Activated effector memory CD4-positive, alpha-beta T cell treated with Interleukin-2 at 50 U/mL for 16 hours (primary cell): ENCODE data around the gene TMPRSS3.

Experiments
- DNase-seq: peaks from one replicate; pipeline ENCODE4 v3.0.0-alpha.2; 2020

Gene TMPRSS3

DNA sequence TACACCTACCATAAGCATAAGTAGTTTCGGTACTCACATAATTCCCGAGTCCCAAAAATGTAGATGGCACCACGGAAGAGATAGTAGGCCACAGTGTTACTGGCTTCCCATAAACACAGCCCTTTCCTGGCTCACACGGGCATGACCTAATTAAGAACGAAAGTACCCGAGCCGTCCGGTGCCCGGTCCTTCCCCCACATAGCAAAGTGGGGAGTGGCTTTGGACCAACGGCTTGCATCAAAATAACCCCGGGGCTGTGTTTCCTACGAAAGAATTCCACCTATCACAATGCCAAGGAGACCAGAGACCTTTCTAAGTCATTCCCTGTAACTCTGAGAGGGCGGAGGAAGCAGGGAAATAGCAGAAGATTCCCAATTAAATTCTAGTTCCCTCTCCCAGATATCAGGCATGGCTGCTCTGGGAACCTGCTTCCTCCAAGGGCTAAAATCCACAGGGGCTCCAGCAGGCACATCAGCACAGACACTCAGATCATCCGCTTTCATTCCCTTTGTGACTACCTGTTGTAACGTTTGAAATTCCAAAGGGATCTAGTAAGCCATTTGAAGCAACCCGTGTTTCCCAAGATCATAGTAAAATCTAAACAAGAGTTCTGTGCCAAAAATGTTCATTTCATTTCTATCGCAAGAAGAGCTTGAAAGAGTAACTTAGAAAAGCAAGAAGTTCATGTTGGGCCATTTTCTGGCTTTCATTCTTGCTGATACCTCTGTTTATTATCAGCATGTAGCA, at the start of gene TMPRSS3:
Gene TMPRSS3 (minus strand): TSS at position 148 of the 747 bp plus-strand sequence. CDS start 635 bp downstream, outside the sequence.
- no peak for DNase-seq

- DNase-seq = no peak
Measured at GRCh38 chr21:42445311-42445710, 49.5 kb upstream of the TMPRSS3 start.

DNA sequence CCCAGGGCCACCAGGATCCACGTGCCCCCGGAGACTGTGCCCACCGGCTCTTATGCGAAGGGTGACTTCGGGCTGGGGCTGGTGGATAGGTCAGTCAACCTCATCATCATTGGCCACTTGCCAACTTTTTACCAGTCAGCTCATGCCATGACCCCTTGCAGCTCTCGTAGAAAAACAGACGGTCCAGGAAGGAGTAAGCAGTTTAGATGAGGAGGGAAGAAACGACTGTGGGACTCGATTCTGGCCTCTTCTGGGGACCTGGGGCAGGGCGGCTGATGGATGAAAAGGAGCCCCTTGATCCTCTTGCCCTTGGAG, 48.9 kb upstream of the TMPRSS3 start:
- DNase-seq = no peak

GRCh38 chr21:42443876-42444744, 48.3 kb upstream of the TMPRSS3 start:
- no peak for DNase-seq

DNA sequence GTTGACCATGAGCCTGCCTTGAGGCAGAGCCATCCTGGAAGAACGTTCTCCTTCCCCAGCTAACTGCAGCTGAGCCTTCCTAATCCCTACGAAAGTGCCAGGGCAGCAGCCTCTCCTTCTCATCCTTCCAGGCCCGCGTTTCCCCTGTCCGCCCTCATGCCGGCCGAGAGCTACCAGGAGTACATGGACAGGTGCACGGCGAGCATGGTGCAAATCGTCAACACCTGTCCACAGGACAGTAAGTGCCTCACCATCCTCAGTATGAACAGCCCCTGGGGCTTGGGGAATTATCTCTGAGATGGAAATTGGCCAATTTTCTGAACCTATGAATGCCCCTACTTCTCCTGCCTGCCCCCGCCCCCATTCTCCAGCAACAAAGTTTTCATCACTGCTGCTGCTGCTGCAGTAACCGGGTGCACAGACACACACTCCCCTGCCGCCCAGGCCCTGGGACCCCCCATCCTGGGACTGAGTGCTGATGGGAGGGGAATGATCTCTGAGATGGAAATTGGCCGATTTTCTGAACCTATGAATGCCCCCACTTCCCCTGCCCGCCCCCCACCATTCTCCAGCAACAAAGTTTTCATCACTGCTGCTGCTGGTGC, 47.4 kb upstream of the TMPRSS3 start:
- DNase-seq = no peak

DNA sequence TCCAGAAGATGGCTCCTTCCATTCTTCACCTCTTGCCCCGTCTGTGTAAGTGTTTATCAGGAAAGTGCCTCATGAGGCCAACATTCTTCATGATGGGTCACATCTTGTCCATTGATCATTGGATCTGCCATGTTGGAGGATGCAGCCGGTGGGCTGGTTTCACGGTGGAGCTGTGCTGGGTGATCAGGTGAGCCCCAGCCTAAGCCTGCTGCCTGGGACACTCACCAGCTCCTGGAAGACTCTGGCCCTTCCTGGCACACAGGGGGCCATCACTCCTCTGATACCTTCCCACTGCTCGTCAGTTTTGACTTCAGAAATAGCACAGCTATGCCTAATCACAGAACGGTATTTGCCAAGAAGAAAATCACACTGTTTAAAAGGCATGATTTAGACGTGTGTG, 46.1 kb upstream of the TMPRSS3 start:
- DNase-seq = no peak

GRCh38 chr21:42440187-42440792, 44.4 kb upstream of the TMPRSS3 start:
- no peak for DNase-seq

DNA sequence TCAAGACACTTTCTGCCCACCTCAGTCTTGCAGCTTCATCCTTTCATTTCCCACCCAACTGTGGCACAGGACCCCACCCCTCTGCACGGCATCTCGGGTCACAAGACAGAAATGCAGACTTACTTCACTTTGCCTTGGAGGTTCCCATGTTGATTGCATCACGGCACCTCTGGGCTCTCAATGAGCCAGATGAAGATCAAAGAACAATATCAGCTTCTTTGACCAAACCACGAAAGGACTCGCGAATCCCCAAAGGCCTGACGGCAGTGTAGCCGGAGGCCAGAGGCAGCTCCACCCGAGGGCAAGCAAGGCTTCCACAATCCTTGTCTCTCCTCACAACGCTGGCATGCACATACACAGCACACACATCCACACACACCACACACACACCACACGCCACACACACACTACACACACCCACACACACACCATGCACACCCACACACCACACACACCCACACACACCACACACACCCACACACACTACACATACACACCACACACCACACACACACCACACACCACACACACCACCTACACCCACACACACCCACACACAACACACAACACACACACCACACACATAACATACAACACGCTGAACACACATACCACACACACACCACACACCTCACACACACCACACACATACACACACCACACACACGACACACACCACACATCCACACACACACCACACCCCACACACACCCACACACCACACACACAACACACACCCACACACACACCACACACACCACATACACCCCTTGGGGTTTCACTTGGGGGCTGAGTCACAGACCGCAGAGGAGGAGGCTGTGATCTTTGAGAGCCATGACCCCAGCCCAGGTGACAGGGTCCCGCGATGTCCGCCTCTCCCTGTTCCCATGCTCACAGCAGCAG, 43.7 kb upstream of the TMPRSS3 start:
- DNase-seq = no peak

DNA sequence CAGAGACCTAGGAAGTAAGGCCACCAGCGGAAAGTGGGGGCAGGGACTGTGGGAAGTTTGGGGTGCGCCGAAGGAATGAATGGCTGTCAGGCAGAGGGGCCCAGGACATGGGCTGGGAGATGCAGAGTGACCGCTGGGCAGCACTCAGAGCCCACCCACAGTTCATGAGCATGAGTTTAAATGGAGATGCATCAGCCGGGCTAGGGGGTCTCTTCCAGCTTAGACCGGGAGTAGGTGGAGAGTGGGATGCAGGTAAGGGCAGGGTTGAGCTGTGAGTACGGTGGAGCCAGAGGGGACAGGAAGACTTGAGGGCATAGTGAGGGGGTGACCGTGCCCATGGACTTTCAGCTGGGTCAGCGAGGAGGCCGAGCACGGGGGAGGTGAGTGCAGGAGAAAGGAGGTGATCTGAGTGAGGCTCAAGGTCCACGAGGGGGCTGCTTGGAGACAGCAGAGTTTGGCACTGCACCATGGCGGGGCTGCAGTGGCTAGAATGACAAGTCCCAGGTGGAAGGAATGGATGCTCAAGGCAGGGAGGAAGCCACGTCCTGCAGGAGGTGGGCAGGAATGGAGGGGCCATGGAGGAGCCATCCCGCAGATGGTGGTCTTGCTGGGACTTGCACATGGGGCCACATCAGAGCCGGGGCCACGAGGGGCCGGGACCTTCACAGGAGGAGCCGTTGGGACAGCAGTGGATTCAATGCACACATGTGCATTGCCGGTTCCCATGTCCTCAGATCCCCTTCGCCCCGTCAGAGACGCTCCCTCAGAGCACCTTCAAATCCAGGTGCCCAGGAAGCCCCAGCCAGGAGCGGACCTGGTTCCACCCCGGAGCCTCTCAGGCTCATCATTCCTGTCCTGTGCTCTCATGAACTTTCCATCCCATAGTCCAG, 42.7 kb upstream of the TMPRSS3 start:
- DNase-seq = no peak

DNA sequence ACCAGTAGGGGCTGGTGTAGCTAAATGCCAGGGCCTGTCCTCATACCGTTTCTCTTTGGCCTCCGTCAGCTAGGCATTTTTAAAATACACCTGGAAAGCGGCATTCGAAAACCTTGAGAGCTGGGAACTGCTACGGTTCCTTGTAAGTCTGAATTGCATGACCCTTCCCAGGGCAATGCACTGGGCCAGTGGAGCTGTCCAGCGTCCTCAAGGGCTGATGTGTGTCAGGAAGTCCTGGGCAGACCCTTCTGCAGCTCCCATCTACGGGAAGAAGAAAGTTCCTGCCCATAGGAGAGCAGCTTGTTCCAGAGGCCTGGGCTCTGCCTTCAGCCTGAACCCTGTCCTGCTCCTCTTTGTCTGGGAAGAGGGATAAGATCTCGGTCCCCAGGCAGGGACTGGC, 41.9 kb upstream of the TMPRSS3 start:
- no peak for DNase-seq

DNA sequence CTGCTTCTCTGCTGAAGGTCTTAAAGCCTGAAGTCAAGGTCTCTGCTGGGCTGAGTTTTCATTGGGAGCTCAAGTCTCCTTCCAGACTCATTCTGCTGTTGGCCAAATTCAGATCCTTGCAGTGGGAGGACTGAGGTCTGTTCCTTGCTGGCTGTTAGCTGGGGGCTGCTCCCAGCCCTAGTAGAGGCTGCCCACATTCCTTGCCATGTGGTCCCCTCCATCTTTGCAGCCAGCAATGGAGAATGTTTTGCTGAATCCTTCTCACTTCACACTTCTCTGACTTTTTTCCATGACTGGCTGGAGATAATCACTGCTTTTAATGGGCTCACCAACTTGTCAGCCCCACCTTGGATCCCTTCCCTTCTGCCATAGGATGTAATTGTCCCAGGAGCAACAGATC, 41.1 kb upstream of the TMPRSS3 start:
- no peak for DNase-seq

- DNase-seq = no peak
Measured at GRCh38 chr21:42435833-42436232, 40.0 kb upstream of the TMPRSS3 start.

GRCh38 chr21:42435401-42435800, 39.5 kb upstream of the TMPRSS3 start:
- DNase-seq = no peak

DNA sequence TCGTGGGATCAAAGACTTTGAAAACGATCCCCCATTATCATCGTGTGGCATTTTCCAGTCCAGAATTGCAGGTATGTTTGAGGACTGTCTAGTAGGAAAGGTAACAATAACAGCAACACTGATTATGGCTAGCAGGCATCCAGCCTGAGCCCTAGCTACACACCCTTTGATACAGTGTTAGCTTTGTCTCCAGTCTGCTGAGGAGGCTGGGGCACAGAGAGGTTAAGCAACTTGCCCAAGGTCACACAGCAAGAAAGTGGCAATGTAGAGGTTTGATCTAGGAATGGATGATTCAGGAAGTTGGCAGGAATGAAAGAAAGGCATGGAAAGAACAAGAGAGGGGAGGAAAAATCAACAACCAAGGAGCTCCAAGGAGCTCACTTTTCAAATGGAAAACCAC, 39.0 kb upstream of the TMPRSS3 start:
- no peak for DNase-seq

DNA sequence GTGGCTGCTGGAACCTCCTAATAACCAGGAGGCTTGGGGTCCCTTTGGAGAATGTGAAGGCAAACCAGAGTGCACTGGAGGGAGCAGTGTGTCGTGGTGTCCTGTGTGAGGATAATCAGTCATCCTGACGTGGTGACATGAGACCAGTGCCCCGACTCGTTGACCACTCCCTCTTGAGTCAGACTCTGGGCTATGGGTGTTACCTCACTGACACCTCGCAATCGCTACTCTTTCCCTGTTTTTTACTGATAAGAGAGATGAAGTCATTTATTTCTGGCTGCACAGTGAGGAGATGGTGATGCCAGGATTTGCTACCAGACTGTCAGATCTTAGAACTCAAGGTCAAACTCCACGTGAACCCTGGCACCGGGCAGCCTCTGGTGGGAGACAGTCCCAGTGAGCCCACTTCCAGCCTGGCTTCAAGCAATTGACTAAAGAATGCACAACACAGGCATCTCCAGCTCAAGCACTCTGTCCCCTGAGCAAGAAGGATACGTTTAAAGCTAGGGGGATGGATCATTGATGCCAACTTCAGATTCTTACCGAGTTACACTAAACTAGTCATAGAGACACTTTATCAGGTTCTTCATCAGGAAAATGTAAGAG, 38.2 kb upstream of the TMPRSS3 start:
- DNase-seq = no peak

DNA sequence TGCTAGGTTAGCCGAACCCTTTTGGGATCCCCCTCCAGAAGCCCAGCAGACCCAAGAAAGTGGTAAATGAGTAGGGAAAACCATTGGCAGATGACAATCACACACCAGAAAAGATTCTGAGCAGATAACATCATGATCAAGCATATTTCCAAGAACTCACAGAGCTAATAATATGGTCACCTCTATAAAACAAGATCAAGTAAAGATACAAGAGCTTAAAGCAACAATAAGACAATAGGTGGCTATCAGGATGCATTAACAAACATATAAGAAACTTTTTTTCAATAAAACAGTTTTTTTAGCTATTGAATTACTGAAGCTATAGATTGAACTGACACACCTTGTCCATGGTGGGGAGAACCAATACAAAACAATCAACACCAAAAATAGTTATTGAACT, 36.8 kb upstream of the TMPRSS3 start:
- no peak for DNase-seq

DNA sequence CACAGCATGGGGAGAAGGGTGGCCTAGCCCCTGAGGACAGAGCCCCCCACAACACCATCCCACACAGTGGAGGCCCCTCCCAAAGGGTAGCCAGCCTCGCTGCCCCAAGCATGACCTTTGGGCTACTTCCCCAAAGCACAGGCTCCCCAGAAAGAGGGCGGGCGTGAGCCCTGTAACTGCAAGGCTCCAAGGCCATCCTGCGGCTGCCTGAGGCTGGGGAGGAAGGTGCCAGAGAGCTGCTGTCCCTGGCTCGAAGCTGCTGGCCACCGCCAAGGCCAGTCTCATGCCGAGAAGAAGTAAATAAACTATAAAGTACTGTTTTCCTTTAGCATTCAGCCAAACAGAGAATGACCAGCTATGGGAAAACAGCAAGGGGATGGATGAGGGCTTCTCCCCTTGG, 35.3 kb upstream of the TMPRSS3 start:
- no peak for DNase-seq

DNA sequence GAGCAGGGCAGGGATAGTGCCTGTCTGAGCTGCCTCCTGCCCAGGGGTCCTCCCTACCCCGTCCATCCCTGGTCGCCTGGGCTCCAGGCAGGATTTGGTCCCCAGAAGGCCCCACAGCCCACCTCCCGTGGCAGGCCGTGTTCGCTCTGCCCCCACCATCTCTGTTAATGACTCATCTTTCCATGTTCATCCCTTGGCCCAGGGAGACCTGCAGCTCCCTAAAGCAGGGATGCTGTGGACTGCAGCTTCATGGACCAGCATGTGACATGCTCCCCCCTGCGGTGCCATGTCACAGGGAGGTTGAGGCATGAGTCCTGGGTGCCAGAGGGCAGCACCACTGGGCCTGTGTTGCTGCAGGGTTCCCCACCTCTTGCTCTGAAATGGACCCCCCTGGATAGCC, 34.7 kb upstream of the TMPRSS3 start:
- DNase-seq = no peak

GRCh38 chr21:42429856-42430255, 34.0 kb upstream of the TMPRSS3 start:
- no peak for DNase-seq

- DNase-seq = no peak
Measured at GRCh38 chr21:42429021-42429420, 33.2 kb upstream of the TMPRSS3 start.
